HTERT RPE-1 (cell line): ENCODE measurements around the gene ERGIC1.
"Not testable (repeated sequence)": the region's sequence is repeated elsewhere in the genome, so short reads cannot be mapped to it uniquely, and the experiment has no call there.

Experiments
- in situ Hi-C: fragments of 300-500 bp; cut with MboI; formaldehyde crosslinking; loops from 4 replicates; pipeline ENCODE4 v1.14.3; 2020; ENCODE audit warnings: low sequenced_read_pairs

The ERGIC1 gene

GRCh38 chr5:172833686-172834414, at the start of gene ERGIC1:
ERGIC1 (plus strand) TSS chr5:172834251; CDS start chr5:172834414, 163 bp downstream.
- in situ Hi-C loops: no loop called here

GRCh38 chr5:172785429-172786088, 48.5 kb upstream of the ERGIC1 start:
- in situ Hi-C loops: no loop called here

- in situ Hi-C loops: no loop called here
These were observed 47.2 kb upstream of the ERGIC1 start for GRCh38 chr5:172786736-172787462.

GRCh38 chr5:172787538-172787937, 46.5 kb upstream of the ERGIC1 start:
- in situ Hi-C loops: not testable (repeated sequence)

GRCh38 chr5:172788771-172789686, 45.0 kb upstream of the ERGIC1 start:
- in situ Hi-C loops: no loop called here

GRCh38 chr5:172789687-172790495, 44.2 kb upstream of the ERGIC1 start:
- in situ Hi-C loops: no loop called here

GRCh38 chr5:172790496-172790889, 43.6 kb upstream of the ERGIC1 start:
- in situ Hi-C loops: no loop called here

- in situ Hi-C loops: no loop called here
These were observed 42.8 kb upstream of the ERGIC1 start for GRCh38 chr5:172791286-172791685.

- in situ Hi-C loops: no loop called here
These were observed 42.2 kb upstream of the ERGIC1 start for GRCh38 chr5:172791726-172792445.

- in situ Hi-C loops: no loop called here
These were observed 41.1 kb upstream of the ERGIC1 start for GRCh38 chr5:172792701-172793570.

- in situ Hi-C loops: no loop called here
These were observed 40.2 kb upstream of the ERGIC1 start for GRCh38 chr5:172793577-172794488.

- in situ Hi-C loops: no loop called here
These were observed 38.6 kb upstream of the ERGIC1 start for GRCh38 chr5:172795318-172795977.

GRCh38 chr5:172796306-172796705, 37.7 kb upstream of the ERGIC1 start:
- in situ Hi-C loops: no loop called here

GRCh38 chr5:172797771-172798191, 36.3 kb upstream of the ERGIC1 start:
- in situ Hi-C loops: no loop called here

- in situ Hi-C loops: no loop called here
These were observed 35.4 kb upstream of the ERGIC1 start for GRCh38 chr5:172798422-172799215.

- in situ Hi-C loops: no loop called here
These were observed 34.6 kb upstream of the ERGIC1 start for GRCh38 chr5:172799416-172799815.
